SK-MEL-5 (cell line): ENCODE measurements around the gene CRB3. TPM values are rescaled to one million over a fixed set of nuclear protein-coding genes. Genes with fewer than 3 reads are reported as not detected.

ENCODE experiments used
- DNase-seq: peaks from one replicate; pipeline ENCODE4 v3.0.0-alpha.2; 2016; ENCODE audit warnings: low read depth, low spot score
- in situ Hi-C: cut with HindIII; loops from 2 replicates; pipeline ENCODE4 v1.10.0; 2016; ENCODE audit warnings: low sequenced_read_pairs, high pct_unique_total_duplicates, low pct_unique_long_range_greater_than_20kb
- total RNA-seq: library from RNA; depleted of rRNA; stranded (reverse); fragments of >200 nt; shearing (Covaris generic); gene quantifications from 2 replicates; pipeline ENCODE4 v1.2.3, GENCODE V29; 2014

CRB3 gene
- total RNA-seq, 1 experiment from 2014 or later, result 0.58 TPM

DNA sequence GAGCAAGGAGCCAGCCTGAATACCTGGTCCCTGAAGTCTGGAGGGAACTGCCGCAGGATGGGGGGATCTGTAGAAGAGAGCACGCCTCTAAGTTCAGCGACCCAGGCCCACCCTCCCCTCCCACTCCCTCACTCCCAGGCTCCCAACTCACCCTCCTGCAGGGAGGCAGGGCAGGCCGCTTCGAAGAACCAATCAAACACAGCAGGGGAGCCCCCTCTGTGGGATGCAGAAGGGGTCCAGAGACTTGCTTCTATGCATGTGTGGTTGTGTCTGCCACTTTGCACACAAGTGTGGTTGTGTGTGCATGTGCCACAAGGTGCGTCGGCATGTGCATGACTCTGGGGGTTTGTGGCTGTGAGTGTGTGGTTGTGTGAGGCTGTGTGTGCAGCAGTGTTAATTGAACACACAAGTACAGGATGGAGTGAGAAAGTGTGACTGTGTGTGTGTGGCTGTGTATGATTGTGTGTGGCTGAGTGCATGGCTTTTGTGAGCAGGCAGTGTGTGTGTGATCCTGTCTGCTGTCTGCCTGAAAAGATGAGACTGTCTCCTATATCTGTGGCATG lies 15.8 kb downstream of the CRB3 start:
- no peak for DNase-seq
- in situ Hi-C loops, result no loop called here

DNA sequence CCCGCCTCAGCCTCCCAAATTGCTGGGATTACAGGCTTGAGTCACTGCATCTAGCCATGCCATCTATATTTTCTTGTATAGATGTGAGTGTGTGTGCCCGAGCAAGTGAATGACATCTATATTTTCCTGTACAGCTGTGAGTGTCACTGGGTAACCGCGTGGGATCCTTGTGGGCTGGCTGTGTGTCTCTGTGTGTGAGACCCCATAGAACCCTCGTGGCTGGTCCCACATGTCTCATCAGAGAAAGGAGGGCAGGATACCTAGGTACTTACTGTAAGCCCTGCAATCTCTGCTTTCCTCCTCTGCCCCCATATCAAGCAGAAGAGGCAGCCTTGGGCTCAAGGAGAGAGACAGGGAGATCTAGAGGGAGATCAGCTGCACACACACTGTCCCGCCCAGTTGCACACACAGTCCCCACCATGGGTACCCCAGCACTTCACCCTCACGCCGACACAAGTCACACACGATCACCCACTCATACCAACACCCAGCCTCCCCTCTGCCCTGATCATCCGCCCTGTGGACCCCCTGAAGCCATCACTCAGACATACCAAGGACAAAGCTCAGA lies 16.9 kb downstream of the CRB3 start:
- DNase-seq, result no peak
- in situ Hi-C loops, result no loop called here

DNA sequence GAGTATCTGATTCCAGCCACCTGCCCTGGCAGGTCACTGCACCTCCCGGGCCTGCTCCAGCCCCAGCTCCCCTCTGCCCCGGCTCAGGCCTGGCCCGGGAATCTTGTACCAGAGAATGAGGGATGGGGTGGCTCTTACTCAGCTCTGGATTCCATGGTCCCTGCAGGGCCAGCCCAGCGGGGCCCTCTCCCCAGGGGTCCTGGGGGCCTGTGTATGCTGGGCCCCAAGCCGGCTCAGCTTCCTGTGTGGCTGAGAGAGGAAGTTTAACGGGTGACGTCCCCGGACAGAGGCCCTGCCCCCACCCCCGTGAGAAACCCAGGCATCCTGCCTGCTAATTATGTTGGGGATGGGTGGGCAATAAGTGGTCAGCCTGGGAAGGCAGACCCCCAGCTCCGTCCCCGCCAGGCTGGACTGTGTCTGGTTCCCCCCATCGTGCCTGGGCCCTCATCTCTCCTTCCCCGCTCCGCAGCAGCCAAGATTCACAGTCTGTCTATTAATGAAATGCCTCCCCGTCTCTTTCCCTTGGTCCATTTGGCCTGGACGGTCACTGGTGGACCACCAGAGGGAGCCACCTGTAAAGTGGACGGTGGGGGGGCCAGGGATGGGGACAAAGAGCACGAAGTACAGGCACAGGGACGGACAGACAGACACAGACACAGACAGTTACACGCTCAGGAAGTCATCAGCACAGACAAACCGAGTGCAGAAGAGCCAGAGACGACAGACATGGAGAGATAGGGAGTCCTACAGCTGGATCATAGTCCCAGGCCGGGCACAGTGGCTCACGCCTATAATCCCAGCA lies 17.7 kb downstream of the CRB3 start, which contains the start of gene DENND1C:
Gene DENND1C (minus strand): TSS at position 247 of the 802 bp plus-strand sequence. CDS start 92 bp downstream, at position 155.
- in situ Hi-C loops, result no loop called here
- peak; percentile 59 for DNase-seq

DNA sequence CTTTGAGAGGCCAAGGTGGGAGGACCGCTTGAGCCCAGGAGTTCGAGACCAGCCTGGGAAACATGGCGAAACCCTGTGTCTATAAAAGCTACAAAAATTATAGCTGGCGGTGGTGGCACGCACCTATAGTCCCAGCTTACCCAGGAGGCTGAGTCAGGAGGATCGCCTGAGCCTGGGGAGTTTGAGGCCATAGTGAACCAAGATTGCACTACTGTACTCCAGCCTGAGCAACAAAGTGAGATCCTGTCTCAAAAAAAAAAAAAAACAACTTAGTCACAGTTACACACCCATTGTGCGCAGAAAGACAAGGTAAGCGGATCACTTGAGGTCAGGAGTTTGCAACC lies 18.2 kb downstream of the CRB3 start:
- DNase-seq, result no peak
- in situ Hi-C loops, result no loop called here

DNA sequence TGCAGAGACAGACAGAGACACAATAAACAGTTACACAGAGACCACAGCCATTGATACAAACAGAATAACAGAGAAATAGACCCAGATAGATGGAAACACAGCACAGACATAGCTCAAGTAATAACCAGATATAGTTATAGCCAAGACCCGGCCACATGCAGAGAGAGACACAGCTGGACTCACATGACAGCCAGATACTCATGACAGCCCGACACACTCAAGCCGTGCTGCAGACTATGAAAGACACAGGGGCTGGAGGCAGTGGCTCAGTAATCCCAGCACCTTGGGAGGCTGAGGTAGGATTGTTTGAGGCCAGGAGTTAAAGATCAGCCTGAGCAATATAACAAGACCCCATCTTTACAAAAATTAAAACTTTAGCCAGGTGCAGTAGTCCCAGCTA lies 19.2 kb downstream of the CRB3 start:
- in situ Hi-C loops, result no loop called here
- no peak for DNase-seq

DNA sequence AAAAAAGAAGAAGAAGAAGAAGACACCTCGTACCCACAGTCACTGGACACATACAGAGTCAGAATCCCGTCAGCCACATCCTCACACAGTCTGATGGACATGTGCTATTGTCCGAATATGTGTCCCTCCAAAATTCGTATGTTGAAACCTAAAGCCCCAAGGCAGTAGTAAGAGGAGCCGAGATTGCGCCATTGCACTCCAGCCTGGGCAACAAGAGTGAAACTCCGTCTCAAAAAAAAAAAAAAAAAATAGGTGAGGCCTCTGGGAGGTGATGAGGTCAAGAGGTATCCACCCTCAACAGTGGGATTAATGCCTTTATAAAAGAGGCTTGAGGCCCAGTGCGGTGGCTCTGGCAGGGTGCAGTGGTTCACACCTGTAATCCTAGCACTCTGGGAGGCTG lies 20.2 kb downstream of the CRB3 start:
- in situ Hi-C loops, result no loop called here
- no peak for DNase-seq

DNA sequence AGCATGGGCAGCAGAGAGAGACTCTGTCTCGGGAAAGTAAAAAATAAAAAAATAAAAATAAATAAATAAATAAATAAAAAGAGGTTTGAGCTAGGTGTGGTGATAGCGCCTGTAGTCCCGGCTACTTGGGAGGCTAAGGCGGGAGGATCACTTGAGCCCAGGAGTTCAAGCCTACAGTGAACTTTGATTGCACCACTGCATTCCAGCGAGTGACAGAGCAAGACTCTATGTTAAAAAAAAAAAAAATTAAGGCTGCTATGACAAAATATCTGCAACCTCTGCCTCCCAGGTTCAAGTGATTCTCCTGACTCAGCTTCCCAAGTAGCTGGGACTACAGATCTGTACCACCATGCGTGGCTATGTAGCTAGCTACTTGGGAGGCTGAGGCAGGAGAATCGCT lies 20.8 kb downstream of the CRB3 start:
- in situ Hi-C loops, result no loop called here

DNA sequence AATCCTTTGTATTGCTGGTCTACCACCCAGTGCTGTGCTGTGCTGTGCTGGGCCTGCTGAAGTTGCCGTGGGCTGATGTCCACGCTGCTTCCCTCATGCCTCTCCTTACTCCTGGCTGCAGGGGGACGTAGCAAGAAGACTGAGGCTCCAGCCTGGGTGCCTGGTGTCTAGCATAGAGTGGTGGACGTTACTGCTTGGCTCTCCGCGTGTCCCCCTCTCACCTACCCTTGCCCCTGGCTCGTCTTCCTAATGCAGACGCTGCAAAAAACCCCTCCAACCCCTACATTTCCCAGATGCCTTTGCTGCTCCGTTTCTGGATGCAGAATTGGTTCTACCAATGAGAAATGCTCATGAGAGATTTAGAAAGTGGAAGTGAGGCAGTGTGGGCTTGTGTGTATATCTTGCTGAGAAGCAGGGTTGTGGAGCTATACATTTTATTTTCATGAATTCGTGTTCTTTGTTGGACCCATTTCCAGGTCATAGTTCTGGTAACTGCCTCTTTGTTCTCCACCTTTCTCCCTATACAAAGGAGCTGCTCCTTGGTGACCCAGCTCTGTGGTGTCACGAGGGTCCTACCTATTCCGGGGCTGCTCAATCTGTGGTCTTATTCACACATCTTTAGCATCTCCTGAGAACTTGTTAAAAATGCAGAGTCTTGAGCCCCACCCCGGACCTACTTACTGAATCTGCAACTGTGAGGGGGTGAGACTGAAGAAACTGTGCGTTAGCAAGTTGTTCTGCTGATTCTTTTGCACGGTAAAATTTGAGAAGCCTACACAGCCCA lies 25.4 kb downstream of the CRB3 start:
- in situ Hi-C loops, result no loop called here
- no peak for DNase-seq

More for the DNA sequence above, 20.8 kb downstream of the CRB3 start:
- DNase-seq, result no peak

DNA sequence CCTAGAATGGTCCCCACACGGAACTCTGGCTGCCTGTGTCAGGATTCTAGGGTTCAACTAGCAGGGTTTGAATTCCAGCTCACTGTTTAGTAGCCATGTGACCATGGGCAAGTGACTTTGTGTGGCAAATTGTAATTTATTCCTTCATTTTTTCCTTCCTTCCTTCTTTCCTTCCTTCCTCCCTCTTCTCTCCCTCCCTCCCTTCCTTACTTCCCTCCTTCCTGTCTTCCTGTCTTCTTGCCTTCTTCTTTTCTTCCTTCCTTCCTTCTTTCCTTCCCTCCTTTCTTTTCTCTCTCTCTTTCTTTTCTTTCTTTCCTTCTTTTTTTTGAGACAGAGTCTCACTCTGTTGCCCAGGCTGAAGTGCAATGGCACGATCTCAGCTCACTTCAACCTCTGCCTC lies 26.1 kb downstream of the CRB3 start:
- in situ Hi-C loops, result no loop called here

DNA sequence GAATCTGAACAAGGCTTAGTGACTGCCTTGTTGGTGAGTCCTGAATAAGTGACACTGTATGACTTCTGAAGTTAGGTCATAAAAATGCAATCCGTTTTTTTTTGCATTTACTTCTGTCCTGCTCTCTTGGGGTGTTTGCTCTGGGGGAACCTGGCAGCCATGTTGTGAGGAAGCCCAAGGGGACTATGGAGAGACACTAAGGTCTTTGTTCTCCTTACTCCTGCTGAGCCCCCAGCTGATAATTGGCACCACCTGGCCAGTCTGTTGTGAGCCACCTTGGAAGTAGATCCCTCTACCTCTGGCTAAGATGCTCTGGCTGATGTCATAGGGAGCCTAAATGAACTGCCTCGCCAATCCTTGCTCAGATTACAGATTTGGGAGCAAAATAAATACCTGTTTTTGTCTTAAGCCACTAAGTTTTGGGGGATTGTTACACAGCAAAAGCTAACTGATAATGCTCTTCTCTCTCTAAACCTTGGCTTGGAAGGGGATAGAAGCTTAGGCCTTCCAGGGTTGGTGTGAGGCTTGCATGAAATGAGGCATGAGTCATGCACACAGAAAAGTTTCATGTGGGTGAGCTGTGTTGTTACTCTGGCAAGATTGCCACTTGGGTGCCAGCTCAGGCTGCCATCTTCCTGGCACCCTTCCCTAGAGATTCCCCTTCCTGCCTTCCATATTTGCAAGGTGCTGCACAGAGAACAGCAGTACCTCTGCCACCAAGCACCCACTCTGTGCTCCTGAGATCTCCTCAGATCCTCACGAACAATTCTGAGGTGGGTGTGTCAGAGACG lies 27.9 kb downstream of the CRB3 start:
- in situ Hi-C loops, result no loop called here
- DNase-seq, result no peak

More for the DNA sequence above, 26.1 kb downstream of the CRB3 start:
- no peak for DNase-seq

DNA sequence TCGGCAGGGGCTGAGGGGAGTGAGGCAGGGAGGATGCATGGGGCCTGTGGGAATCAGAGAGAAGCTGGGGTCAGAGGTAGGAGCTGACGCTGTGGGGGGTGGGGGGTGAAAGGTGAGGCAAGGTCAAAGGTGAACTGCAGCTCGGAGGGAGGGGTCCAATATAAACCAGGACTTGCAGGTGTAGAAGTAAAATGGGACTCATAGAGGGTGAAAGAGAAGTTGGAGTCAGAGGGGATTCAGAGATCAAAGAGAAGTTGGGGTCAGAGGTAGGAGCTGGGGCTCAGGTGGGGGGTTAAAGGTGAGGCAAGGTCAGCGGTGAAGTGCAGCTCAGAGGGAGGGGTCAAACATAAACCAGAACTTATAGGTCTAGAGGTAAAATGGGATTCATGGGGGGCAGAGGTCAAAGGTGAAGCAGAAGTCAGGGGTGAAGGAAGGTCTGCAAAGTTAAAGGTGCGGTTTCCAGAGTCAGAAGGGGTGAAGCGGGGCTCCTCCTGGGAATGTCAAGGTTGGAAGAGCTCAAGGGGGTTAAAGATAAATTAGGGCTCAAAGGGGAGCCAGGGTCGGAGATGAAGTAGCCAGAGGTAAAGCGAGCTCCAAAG lies 30.5 kb downstream of the CRB3 start:
- in situ Hi-C loops, result no loop called here
- DNase-seq, result no peak

DNA sequence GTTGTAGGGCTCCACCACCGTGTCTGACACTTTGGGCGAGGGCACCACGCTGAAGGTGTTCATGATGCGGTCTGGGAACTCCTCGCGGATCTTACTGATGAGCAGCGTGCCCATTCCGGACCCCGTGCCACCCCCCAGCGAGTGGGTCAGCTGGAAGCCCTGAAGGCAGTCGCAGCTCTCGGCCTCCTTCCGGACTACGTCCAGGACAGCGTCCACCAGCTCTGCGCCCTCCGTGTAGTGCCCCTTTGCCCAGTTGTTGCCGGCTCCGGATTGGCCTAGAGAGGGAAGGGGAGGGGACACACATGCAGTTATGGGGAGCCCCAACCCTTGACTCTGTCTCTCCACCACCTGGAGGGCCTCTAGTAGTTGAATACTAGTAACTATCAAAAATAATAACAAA lies 31.9 kb downstream of the CRB3 start:
- no peak for DNase-seq
- in situ Hi-C loops, result no loop called here

DNA sequence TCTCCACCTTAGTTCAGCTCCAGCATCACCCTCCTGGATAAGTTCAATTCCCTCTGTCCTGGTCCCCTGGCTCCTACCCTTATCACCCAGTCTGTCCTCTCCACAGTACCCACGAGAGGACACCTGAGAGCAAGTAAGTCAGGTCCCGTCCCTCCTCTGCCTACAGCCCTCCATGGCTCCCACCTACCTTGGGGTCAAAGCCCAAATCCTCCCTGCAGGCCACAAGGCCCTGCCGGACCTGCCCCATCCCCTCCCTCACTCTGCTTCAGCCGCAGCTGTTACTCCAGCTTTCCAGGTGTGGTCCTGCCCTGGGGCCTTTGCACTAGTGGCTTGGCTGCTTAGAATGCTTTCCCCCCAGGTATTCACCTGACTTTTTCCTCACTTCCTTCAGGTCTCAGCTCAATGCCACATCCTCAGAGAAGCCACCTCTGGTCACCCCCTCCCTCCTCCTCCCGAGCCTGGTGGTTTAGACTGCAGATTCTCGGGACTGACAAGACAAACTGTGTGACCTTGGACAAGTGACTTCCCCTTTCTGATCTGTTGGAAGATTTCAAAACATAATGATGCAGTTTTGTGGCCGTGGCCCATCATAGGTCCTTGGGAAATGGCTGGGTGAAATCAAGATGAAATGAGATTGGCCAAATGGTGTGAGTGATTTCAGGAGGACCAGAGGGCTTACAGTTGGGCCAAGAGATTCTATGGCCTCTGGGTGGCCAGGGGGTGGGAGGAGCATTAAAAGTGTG lies 34.4 kb downstream of the CRB3 start:
- in situ Hi-C loops, result no loop called here
- DNase-seq, result no peak

DNA sequence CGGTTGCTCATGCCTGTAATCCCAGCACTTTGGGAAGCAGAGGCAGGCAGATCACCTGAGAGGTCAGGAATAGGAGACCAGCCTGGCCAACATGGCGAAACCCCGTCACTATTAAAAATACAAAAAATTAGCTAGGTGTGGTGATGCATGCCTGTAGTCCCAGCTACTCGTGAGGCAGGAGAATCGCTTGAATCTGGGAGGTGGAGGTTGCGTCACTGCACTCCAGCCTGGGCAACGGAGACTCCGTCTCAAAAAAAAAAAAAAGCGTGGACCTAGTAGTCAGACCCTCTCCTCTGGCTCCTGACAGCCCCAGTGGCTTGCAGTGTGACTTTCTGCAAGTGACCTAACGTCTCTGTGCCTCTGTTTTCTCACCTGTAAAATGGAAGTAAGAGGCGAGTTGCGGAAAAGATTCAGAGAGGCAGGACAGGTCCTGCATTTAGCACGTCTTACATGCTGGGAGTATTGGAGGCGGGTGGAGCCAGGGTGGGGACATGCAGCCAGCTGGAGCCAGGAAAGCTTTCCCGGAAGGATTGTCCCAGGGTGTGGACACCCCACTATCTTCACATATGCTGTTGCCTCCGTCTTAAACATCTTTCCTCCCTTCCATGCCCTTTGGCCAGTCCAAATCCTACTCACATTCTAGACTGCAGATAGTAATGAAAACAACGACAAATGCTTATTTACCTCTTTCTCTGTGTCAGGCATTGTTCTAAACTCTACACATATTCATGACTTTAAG lies 35.1 kb downstream of the CRB3 start:
- in situ Hi-C loops, result no loop called here
- DNase-seq, result no peak

DNA sequence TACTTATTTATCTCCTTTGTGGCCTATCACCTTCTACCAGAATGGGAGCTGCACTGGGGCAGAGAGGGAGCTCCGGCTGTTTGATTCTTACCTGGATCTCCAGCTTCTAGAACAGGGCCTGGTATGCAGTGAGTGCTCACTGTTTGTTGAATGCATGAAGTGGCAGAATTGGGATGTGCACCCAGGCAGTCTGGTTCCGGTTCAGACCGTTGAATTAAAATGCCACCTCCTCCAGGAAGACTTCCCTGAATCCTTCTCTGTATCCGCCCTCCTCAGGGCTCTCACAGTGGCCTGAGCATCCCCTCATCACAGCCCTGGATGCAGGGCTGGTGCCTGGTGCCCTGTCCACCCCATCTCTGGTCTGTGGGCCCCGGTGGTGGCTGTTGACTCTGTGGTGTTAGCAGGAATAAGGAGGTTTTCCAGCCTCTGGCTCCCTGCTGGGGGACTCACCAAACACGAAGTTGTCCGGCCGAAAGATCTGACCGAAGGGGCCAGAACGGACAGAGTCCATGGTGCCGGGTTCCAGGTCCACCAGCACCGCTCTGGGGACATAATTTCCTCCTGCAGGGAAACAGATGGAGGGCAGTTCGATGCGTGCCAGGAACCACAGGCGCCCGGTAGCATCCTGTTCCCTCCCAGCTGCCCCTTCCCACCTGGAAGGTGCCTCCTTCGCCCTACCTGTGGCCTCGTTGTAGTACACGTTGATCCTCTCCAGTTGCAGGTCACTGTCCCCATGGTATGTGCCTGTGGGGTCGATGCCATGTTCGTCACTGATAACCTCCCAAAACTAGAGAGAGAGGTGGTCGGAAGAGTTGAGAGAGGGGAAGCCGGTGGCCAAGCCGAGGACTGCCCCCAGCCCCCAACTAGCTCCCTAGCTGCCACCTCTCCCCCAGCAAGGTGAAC lies 37.0 kb downstream of the CRB3 start:
- in situ Hi-C loops, result no loop called here
- DNase-seq, result no peak
